GM10847 (cell line): Measurements from ENCODE around the gene USP6NL.

Experiments used
- POLR2A ChIP-seq: IDR thresholded peaks from 2 replicates; pipeline ENCODE4 v1.6.1; 2011; ENCODE audit not compliant: insufficient read length; ENCODE audit errors: extremely low read depth

USP6NL gene

DNA sequence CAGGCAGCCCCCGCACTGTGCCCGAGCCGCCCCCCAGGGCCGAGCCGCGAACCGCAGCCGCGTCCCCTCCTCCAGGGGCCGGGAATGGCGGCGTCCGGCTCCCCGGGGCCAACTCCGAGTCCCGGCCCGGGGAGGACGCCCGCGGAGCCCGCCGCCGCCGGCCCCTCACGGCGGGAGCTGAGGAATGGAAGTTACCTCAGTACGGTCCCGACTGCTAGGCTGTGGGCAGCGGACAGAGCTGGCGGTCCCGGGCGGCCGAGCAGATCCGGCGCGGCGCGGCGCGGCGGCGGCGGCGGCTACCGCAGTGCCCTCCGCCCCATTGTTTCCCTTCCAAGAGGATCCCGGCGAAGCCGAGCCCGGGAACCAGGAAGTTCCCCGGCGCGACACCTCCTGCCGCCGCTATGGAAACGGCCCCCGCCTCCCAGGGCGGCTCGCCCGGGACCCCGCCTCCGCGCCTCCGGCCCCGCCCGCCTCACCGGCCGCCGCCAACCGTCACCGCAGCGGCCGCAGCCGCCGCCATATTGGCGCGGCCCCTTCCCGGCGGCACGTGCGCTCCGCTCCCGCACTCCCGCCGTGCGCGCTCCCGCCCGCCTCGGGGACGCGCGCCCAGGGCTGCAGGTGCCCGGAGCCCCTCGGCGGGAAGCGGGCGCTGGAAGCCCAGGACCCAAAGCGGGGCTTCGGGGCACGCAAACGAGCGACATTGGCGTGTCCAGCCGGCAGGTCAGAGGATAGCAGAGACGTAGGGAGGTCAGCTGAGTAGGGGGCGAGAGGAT is at the start of gene USP6NL:
Gene USP6NL (minus strand): TSS at position 403 of the 773 bp plus-strand sequence. CDS start 14,016 bp downstream, outside the sequence.
- peak; percentile 79 for TF ChIP-seq POLR2A

DNA sequence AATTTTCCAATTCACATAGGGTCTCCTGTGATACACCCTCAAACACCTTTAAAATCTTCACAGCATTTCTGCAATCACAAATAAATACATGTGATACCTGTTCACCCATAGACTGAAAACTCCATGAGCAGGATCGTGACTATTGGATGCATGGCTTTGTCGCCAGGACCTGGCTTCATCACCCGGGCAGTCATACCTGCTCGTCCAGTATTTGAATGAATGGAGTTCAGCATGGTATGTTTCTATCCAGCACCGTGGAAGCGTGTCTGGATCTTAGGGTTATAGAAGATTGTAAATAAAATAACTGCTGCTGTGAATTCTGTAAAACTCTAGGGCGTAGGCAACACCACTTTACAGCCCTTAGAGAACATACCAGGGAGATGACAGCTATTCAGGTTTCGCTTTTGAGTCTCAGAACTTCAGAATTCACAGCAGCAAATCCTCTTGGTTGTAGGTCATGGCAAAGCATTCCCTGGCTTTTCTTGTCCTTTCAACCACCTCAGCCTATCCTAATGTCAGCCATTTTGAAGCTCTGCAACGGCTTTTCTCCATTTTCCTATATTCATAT is 47.4 kb upstream of the USP6NL start:
- no peak for TF ChIP-seq POLR2A

DNA sequence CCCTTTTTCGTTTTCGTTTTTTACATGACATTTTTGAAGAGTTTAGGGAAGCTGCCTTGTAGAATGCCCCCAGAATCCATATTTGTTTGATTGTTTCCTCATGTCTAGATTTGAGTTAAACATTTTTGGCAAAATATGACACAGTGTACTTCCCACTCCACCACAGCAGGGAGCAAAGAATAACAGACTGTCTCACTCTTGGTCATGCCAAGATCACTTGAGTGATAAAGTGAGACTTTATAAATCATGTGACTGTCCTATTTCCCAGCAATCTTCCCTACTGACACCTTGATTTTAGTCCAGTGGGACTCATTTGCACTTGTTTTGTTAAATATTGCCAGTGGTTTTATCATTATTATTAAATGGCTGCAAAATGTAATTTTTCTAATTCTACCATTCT is 44.4 kb upstream of the USP6NL start:
- no peak for TF ChIP-seq POLR2A

- no peak for TF ChIP-seq POLR2A
These were observed 43.2 kb upstream of the USP6NL start for GRCh38 chr10:11654659-11655058.

DNA sequence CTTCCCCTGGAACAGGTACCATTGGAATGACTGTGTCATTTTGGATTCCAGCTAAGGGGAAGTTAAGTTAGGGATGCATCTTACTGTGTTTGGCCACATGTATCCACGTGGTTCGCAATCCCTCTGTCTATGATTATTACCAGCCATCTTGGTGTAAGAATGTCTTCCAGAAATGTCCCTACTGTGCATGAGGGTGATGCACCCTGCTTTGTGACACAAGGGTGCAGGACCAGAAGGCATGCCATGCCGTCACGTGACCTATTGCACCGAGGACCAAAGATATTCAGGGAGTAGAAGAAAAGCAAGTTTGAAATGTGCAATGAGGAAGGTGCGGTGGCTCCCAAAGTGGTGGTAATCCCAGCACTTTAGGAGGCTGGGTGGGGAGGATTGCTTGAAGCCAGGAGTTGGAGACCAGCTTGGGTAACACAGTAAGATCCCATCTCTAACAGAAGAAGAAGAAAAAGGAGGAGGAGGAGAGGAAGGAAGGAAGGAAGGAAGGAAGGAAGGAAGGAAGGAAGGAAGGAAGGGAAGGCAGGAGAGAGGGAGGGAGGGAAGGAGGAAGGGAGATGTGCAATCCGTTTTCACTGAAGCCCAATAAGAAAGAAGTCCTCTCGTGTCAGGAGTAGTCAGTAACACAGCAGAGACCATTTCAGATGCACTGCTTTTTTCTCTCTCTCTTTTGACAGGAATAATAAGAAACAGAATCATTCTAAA is 42.5 kb upstream of the USP6NL start:
- no peak for TF ChIP-seq POLR2A

DNA sequence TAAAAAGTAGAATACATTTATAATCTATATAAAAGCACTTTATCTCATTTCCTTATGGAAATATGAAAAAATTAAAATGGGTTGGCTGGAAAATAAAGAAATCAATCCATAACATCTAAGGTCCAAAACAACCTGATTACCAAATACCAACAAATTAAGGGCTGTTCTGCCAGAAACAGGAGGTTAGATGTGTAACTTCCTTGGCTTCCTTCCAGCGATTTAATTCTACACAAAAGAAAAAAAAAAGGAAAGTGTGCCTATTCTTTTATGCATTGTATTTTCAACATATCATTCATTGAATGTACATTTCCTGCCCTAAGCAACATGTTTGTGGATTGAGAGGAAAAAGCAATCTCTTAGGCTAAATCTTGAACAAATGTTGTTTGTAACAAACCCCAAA is 36.2 kb upstream of the USP6NL start:
- no peak for TF ChIP-seq POLR2A

DNA sequence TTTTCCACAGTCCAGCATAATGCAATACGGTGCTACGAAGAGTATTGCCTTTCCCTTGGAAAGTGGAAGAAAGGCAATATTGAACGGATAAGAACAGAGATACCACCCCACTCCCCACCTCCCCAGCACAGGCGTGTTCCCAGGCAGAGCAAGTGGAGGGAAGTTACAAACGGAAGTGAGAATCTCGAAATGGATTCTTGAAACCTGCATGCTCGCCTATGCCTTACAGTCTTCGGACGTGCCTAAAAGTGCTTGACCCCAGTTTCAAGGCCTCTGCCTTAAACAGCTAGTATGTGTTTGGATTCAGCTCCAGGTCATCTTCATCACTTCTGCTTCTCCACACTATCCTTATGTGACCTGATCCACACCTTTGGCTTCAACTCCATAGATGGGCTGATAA is 35.0 kb upstream of the USP6NL start:
- TF ChIP-seq POLR2A = no peak

- TF ChIP-seq POLR2A = no peak
These were observed 31.6 kb upstream of the USP6NL start for GRCh38 chr10:11643039-11643438.

GRCh38 chr10:11642566-11642965 is 31.1 kb upstream of the USP6NL start:
- no peak for TF ChIP-seq POLR2A

DNA sequence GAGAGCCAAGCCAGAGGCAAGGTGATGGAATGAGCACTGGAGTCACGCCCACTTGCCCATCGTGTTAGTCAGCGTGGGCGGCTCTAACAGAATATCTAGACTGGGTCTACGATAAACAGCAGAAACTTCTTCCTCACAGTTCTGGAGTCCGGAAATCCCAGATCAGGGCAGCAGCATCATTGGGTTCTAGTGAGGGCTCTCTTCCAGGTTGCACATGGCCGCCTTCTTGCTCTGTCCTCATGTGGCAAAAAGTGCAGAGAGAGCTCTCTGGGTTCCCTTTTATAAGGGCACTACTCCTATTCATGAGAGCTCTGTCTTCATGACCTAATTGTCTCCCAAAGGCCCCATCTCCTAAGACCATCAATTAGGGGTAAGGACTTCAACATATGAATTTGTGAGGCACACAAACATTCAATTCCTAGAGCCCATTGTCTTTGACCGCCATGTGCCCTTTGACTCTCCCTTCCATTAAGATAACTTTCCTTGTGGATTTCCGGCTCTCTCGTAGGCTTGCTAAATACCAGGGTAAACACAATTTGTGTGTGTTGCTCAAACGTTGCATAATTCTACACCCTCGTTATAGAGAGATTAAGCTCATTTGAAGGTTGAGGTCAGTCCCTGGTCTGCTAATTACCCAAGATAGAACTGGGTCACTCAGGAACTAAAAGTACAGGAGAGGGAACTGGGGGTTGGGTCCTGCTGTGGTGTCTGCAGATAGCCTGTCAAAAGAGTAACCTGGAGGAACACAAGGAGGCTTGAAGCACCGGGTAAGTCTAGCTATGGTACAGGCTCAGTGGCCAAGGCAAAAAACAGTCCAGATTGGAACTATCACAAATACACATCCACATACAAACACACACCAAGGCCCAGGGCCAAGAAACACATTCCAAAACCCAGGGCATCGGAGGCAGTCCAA is 28.7 kb upstream of the USP6NL start:
- TF ChIP-seq POLR2A = no peak

GRCh38 chr10:11639362-11639761 is 27.9 kb upstream of the USP6NL start:
- no peak for TF ChIP-seq POLR2A

GRCh38 chr10:11638055-11638698 is 26.7 kb upstream of the USP6NL start:
- no peak for TF ChIP-seq POLR2A

DNA sequence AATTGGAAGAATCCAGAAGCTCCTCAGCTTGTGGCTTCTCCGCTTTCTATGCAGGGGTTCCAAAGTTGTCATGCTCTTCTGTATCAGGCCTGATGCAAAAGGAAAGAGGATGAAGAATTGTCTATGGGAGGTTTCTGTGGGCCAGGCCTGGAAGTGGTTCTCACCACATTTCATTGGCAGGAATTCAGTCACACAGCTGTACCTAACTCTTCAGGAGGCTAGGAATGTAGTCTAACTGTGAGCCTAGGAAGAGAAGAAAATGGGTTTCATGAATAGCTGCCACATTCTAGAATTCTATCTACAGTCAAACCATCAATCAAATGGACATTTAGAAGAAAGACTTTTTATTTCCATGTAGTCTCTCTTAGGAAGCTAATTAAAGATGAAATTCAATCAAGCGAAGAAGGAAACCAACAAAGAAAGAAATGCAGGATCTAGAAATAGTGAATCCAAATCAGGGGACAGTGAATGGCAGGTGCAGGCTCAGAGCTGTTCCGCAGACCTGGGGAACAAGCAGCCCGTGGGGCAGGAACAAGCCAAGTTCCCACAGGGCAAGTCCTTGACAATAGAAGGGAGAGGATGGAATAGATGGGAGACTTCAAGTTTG is 25.4 kb upstream of the USP6NL start:
- no peak for TF ChIP-seq POLR2A

- TF ChIP-seq POLR2A = no peak
These were observed 20.6 kb upstream of the USP6NL start for GRCh38 chr10:11631890-11632587.
